Skin epidermis (tissue), 12 donors: Measurements from ENCODE around the gene NT5DC3.

ENCODE experiments used
- H3K27ac ChIP-seq, 21 experiments: fragments of 200-600 bp; sonication (generic) in 11 of 21; one replicate each; pipeline ENCODE4 v1.5.0; 2020; ENCODE audit warnings: mild to moderate bottlenecking in 3 of 21, inconsistent platforms in 2 of 21, moderate library complexity in 2 of 21
- H3K4me3 ChIP-seq, 7 experiments: fragments of 200-600 bp; sonication (generic) in 2 of 7; one replicate each; pipeline ENCODE4 v1.5.0; 2020; ENCODE audit warnings: inconsistent platforms in 2 of 7, mild to moderate bottlenecking in 2 of 7, moderate library complexity in 1 of 7

Gene NT5DC3

DNA sequence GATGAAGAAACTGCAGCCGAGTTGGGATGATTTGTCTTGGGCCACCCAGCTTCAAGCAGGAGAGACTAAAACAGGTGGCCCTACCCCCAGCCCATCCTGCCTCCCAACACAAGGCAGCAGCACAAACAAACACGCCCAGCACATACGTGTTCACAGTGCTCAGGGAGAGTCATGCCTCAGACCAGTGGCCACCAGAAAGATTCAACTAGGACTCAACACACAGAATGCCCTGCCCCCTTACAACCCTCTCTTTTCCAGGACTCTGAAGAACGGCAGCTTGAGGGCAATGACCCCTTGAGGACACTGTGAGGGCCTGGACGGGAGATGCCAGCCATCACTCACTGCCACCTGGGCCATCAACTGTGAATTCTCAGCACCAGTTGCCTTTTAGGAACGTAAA is 75.0 kb downstream of the NT5DC3 start:
- no peak overlapping the region for H3K27ac ChIP-seq
- no peak overlapping the region for H3K4me3 ChIP-seq

DNA sequence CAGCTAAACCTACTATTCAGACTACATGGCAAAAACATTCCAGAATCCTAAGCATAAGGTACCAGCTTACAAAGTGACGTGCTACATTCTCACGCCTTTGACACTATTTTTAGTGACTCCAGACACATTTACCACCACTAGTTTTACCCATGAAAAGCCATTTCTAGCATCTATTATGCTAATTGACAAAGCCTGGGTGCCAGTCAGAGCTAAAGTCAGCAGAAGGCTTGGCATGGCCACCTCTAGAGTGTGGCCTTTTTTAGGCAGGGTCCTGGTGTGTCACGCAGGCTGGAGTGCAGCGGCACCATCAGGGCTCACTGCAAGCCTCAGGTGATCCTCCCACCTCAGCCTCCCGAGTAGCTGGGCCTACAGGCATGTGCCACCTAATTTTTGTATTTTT is 75.7 kb downstream of the NT5DC3 start:
- Histone ChIP-seq H3K4me3 (no peak overlapping the region), H3K27ac (no peak overlapping the region)

DNA sequence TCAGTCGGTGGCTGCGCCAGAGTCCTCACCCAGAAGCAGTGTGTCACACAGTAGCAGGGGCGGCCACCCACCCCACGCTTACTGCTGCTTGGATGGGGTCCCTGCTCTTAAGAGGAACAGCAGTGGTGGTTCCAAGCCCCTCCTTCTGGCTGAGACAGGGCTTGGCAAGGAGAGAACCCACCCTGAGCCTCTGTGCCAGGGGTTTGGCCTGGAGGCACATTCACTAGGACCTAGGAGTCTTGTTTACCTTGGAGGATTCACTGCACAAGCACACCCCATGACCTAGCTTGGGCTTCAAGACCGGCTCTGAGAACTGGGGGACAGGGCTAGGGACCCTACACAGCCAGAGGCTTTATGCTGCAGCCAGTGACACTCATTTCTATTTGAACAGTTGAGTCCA is 78.6 kb downstream of the NT5DC3 start:
- H3K27ac ChIP-seq, result no peak overlapping the region
- no peak overlapping the region for H3K4me3 ChIP-seq

- Histone ChIP-seq H3K4me3 (no peak overlapping the region), H3K27ac (no peak overlapping the region)
Measured at GRCh38 chr12:103758310-103759089, 82.5 kb downstream of the NT5DC3 start.

GRCh38 chr12:103757248-103757647 is 83.8 kb downstream of the NT5DC3 start:
- Histone ChIP-seq H3K27ac (no peak overlapping the region), H3K4me3 (no peak overlapping the region)

DNA sequence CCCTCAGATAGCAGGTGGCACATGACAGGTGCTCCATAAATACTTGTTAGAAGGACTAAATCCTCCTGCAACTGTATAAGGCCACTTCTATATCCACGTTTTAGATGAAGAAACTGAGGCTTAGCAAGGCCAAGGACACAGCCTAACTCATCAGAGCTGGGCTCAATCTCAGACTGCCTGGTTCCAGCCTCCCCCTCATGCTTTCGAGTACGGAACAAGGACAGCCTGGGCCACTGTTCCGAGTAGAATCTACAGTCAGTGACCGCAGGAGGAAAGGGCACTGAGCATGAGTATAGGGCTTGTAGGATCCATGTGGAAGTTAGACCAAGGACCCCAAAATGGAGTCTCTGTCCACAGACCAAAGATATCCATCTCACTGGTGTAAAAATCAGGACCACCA is 84.6 kb downstream of the NT5DC3 start:
- H3K4me3 ChIP-seq, result no peak overlapping the region
- H3K27ac ChIP-seq, result no peak overlapping the region

- Histone ChIP-seq H3K27ac (no peak overlapping the region), H3K4me3 (no peak overlapping the region)
Measured at GRCh38 chr12:103755425-103755824, 85.6 kb downstream of the NT5DC3 start.

DNA sequence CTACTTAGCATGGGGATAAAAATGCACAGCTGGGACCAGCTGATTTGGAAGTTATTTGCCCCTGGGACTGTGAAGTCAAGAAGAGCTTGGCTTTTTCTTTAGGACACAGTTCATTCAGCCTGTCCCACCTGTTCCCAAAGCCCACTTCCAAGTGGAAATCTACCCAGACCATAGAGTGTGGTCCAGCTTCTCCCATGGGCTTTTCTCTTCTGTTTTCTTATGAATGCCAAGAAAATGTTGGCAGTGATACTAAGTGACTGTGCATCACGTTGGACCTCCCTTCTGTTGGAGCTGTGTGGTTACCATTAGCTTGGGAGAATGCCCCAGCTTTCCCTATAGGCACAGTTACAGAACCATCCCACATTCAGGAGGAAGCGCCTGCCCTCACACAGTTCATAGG is 89.4 kb downstream of the NT5DC3 start:
- no peak overlapping the region for H3K4me3 ChIP-seq
- no peak overlapping the region for H3K27ac ChIP-seq

GRCh38 chr12:103751171-103751570 is 89.9 kb downstream of the NT5DC3 start:
- Histone ChIP-seq H3K27ac (no peak overlapping the region), H3K4me3 (no peak overlapping the region)

GRCh38 chr12:103748875-103749274 is 92.2 kb downstream of the NT5DC3 start:
- H3K27ac ChIP-seq, result no peak overlapping the region
- no peak overlapping the region for H3K4me3 ChIP-seq

- Histone ChIP-seq H3K27ac (no peak overlapping the region), H3K4me3 (no peak overlapping the region)
Measured at GRCh38 chr12:103748002-103748401, 93.0 kb downstream of the NT5DC3 start.

GRCh38 chr12:103745962-103746361 is 95.1 kb downstream of the NT5DC3 start:
- Histone ChIP-seq H3K4me3 (no peak overlapping the region), H3K27ac (no peak overlapping the region)

- Histone ChIP-seq H3K27ac (no peak overlapping the region), H3K4me3 (no peak overlapping the region)
Measured at GRCh38 chr12:103743788-103744187, 97.2 kb downstream of the NT5DC3 start.

DNA sequence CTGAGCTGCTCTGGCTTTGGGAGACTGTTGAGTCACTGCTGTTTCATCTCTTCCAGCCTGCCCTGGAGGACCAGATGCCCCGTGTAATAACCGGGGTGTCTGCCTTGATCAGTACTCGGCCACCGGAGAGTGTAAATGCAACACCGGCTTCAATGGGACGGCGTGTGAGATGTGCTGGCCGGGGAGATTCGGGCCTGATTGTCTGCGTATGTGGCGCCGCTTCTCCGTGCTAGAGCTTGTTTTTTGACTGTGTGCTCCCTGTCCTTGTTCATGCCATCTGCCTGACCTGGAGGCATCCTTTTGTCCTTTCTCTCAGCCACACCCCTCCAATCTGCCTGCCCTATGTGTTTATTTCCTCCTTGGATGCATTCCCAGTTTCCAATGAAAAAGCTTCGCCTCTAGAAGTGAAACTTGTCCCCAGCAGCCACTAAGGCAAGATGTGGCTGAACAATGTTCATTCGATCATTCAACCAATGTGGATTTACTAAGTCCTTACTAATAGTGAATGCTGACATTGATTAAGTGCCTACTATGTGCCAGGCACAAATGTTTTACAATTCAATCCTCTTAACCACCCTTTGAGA is 98.6 kb downstream of the NT5DC3 start:
- Histone ChIP-seq H3K27ac (no peak overlapping the region), H3K4me3 (no peak overlapping the region)

DNA sequence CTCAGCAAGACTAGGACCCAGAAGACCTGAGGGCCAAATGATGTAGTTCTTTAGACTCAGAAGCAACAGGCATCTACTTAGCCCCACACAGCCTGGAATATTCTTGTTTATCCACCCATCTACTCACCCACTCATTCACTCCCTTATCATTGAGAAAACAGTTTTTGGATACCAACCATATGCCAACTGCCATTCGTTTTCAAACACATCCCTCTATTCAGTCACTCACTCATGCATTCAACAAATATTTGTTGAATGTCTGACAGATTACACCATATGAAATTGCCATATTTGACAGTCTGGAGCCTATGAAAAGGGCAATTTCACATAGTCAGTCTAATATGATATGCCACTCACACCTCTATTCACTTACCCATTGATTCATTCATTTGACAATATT is 103.2 kb downstream of the NT5DC3 start:
- no peak overlapping the region for H3K4me3 ChIP-seq

DNA sequence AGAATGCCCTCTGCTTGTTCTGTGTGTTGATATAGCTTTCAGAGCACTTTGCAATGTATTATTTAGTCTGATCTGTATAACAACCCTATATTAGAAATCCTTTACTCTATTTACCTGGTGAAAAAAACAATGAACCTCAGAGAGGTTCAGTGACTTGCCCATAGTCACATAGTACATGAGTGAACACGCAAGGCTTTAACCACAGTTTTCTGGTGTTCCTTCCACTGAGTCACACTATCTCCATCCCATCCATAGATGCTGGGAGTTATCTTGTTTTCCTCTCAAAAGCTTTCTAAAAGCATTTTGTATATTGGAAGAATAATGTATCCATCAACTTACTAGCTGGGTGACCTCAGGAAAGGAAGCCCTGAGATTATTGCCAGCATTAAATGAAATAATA is 104.5 kb downstream of the NT5DC3 start:
- no peak overlapping the region for H3K27ac ChIP-seq
- no peak overlapping the region for H3K4me3 ChIP-seq

More for the DNA sequence above, 103.2 kb downstream of the NT5DC3 start:
- no peak overlapping the region for H3K27ac ChIP-seq

- Histone ChIP-seq H3K4me3 (no peak overlapping the region), H3K27ac (no peak overlapping the region)
Measured at GRCh38 chr12:103735291-103735690, 105.7 kb downstream of the NT5DC3 start.

DNA sequence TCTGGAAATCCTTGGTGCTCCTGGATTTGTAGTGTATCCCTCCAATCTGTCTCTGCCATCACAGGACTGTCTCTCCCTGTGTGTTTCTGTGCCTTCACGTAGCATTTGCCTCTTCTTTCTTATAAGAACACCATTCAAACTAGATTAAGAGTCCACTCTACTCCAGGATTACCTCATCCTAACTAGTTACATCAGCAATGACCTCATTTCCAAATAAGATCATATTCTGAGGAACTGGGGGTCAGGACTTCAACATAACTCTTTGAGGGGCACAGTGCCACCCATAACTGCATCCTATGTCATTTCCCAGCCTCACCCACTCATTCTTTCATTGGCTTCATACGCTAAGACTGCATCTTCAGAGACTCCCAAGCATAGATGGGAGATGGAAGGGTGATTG is 106.2 kb downstream of the NT5DC3 start:
- no peak overlapping the region for H3K4me3 ChIP-seq
- H3K27ac ChIP-seq, result no peak overlapping the region

- Histone ChIP-seq H3K27ac (no peak overlapping the region), H3K4me3 (no peak overlapping the region)
Measured at GRCh38 chr12:103731539-103731938, 109.5 kb downstream of the NT5DC3 start.

- H3K4me3 ChIP-seq, result no peak overlapping the region
- no peak overlapping the region for H3K27ac ChIP-seq
Measured at GRCh38 chr12:103729499-103729898, 111.5 kb downstream of the NT5DC3 start.

GRCh38 chr12:103728323-103728722 is 112.7 kb downstream of the NT5DC3 start:
- no peak overlapping the region for H3K27ac ChIP-seq
- no peak overlapping the region for H3K4me3 ChIP-seq

- Histone ChIP-seq H3K4me3 (no peak overlapping the region), H3K27ac (no peak overlapping the region)
Measured at GRCh38 chr12:103727638-103728037, 113.4 kb downstream of the NT5DC3 start.
